Measurements from ENCODE around the gene GP2.

GP2 gene

GRCh38 chr16:20308801-20309590 is 18.3 kb downstream of the GP2 start:
- no peak for DNase-seq (ENCODE audit: low read depth in 2 of 2)
- H3K4me3 ChIP-seq (replicated peaks in 1 of 2; ENCODE audit: low read depth in 2 of 2, low read length in 2 of 2), result no peak overlapping the region
- no peak for TF ChIP-seq CTCF (IDR thresholded peaks at IDR 0.05; ENCODE audit: low read depth, low read length)

- H3K4me3 ChIP-seq (replicated peaks in 1 of 2; ENCODE audit: low read depth in 2 of 2, low read length in 2 of 2), result no peak overlapping the region
- DNase-seq (ENCODE audit: low read depth in 2 of 2), result no peak
- TF ChIP-seq CTCF (IDR thresholded peaks at IDR 0.05; ENCODE audit: low read depth, low read length), result no peak
These were observed 19.0 kb downstream of the GP2 start for GRCh38 chr16:20308266-20308665.

- TF ChIP-seq CTCF (IDR thresholded peaks at IDR 0.05; ENCODE audit: low read depth, low read length), result no peak
- H3K4me3 ChIP-seq (replicated peaks in 1 of 2; ENCODE audit: low read depth in 2 of 2, low read length in 2 of 2), result no peak overlapping the region
- DNase-seq (ENCODE audit: low read depth in 2 of 2), result no peak
These were observed 19.5 kb downstream of the GP2 start for GRCh38 chr16:20307791-20308190.

- no peak for TF ChIP-seq CTCF (IDR thresholded peaks at IDR 0.05; ENCODE audit: low read depth, low read length)
- H3K4me3 ChIP-seq (replicated peaks in 1 of 2; ENCODE audit: low read depth in 2 of 2, low read length in 2 of 2), result no peak overlapping the region
- no peak for DNase-seq (ENCODE audit: low read depth in 2 of 2)
These were observed 20.1 kb downstream of the GP2 start for GRCh38 chr16:20307240-20307671.

GRCh38 chr16:20306401-20306800 is 20.9 kb downstream of the GP2 start:
- H3K4me3 ChIP-seq (replicated peaks in 1 of 2; ENCODE audit: low read depth in 2 of 2, low read length in 2 of 2), result no peak overlapping the region
- DNase-seq (ENCODE audit: low read depth in 2 of 2), result no peak
- TF ChIP-seq CTCF (IDR thresholded peaks at IDR 0.05; ENCODE audit: low read depth, low read length), result no peak

GRCh38 chr16:20303012-20303411 is 24.3 kb downstream of the GP2 start:
- no peak for TF ChIP-seq CTCF (IDR thresholded peaks at IDR 0.05; ENCODE audit: low read depth, low read length)
- DNase-seq (ENCODE audit: low read depth in 2 of 2), result no peak
- no peak overlapping the region for H3K4me3 ChIP-seq (replicated peaks in 1 of 2; ENCODE audit: low read depth in 2 of 2, low read length in 2 of 2)

- TF ChIP-seq CTCF (IDR thresholded peaks at IDR 0.05; ENCODE audit: low read depth, low read length), result no peak
- DNase-seq (ENCODE audit: low read depth in 2 of 2), result no peak
- H3K4me3 ChIP-seq (replicated peaks in 1 of 2; ENCODE audit: low read depth in 2 of 2, low read length in 2 of 2), result no peak overlapping the region
These were observed 24.9 kb downstream of the GP2 start for GRCh38 chr16:20302389-20302788.

Measured in cardiac fibroblast (primary cell).